HepG2 (cell line): ENCODE measurements around the gene DUSP7. TPM values are rescaled to one million over a fixed set of nuclear protein-coding genes. Genes with fewer than 3 reads are reported as not detected.
A peak's percentile ranks its signal among the peaks of the same experiment; 100 is the strongest.

Experiments used
- BCL6 ChIP-seq: IDR thresholded peaks from 2 replicates; pipeline ENCODE4 v1.6.1; 2016; ENCODE audit warnings: missing genetic modification reagents, missing compliant biosample characterization
- DNMT1 ChIP-seq: sonication (generic); formaldehyde crosslinking; IDR thresholded peaks from 2 replicates; pipeline ENCODE4 v1.5.1; 2020; ENCODE audit warnings: mild to moderate bottlenecking, missing genetic modification reagents
- EED ChIP-seq: sonication (generic); formaldehyde crosslinking; IDR thresholded peaks from 2 replicates; pipeline ENCODE4 v1.5.0; 2020; ENCODE audit warnings: mild to moderate bottlenecking, missing genetic modification reagents
- EHMT2 ChIP-seq: fragments of 200-600 bp; sonication (generic); IDR thresholded peaks from 2 replicates; pipeline ENCODE4 v1.7.0; 2017; ENCODE audit warnings: antibody characterized with exemption, low read depth, low read length, borderline replicate concordance
- ISX ChIP-seq: sonication (generic); formaldehyde crosslinking; conservative IDR thresholded peaks from 2 replicates; pipeline ENCODE4 v1.5.0; 2020; ENCODE audit warnings: missing genetic modification reagents
- NFIB ChIP-seq: sonication (generic); formaldehyde crosslinking; IDR thresholded peaks from 2 replicates; pipeline ENCODE4 v1.9.0; 2021; ENCODE audit warnings: missing genetic modification reagents, mild to moderate bottlenecking, borderline replicate concordance
- RARG ChIP-seq: sonication (generic); formaldehyde crosslinking; IDR thresholded peaks from 2 replicates; pipeline ENCODE4 v1.4.0; 2020; ENCODE audit warnings: low read depth, mild to moderate bottlenecking, missing genetic modification reagents
- RELA ChIP-seq: sonication (generic); formaldehyde crosslinking; IDR thresholded peaks from 2 replicates; pipeline ENCODE4 v1.4.0; 2020; ENCODE audit warnings: missing genetic modification reagents
- RFXANK ChIP-seq: IDR thresholded peaks from 2 replicates; pipeline ENCODE4 v1.6.1; 2016
- SIN3B ChIP-seq: fragments of 150-350 bp; IDR thresholded peaks from 2 replicates; pipeline ENCODE4 v1.6.1; 2014; ENCODE audit warnings: low read length
- SNAPC2 ChIP-seq: sonication (generic); formaldehyde crosslinking; IDR thresholded peaks from 2 replicates; pipeline ENCODE4 v1.8.1; 2022; ENCODE audit warnings: mild to moderate bottlenecking, missing genetic modification reagents
- SOX13 ChIP-seq, 3 experiments: fragments of 450-650 bp in 1 of 3; sonication (generic) in 1 of 3; formaldehyde crosslinking in 1 of 3; IDR thresholded peaks in 2 of 3; conservative IDR thresholded peaks in 1 of 3; 2 replicates each; pipeline versions ENCODE4 v1.5.0 to v1.6.1; 2016 to 2020; ENCODE audit warnings: antibody characterized with exemption in 1 of 3, mild to moderate bottlenecking in 1 of 3, missing compliant biosample characterization in 1 of 3, missing genetic modification reagents in 1 of 3, moderate library complexity in 1 of 3
- TBL1XR1 ChIP-seq: fragments of 150-350 bp; IDR thresholded peaks from 2 replicates; pipeline ENCODE4 v1.6.1; 2014; ENCODE audit warnings: borderline replicate concordance, low read length; ENCODE audit not compliant: partially characterized antibody
- TBX2 ChIP-seq: sonication (generic); formaldehyde crosslinking; IDR thresholded peaks from 2 replicates; pipeline ENCODE4 v1.5.0; 2020; ENCODE audit warnings: missing genetic modification reagents, mild to moderate bottlenecking, borderline replicate concordance
- ZNF350 ChIP-seq: sonication (generic); formaldehyde crosslinking; IDR thresholded peaks from 2 replicates; pipeline ENCODE4 v1.4.0; 2020; ENCODE audit warnings: mild to moderate bottlenecking, low read depth, missing genetic modification reagents, borderline replicate concordance
- ZNF44 ChIP-seq: sonication (generic); formaldehyde crosslinking; IDR thresholded peaks from 2 replicates; pipeline ENCODE4 v1.5.1; 2020; ENCODE audit warnings: mild to moderate bottlenecking, missing genetic modification reagents
- ZNF562 ChIP-seq: sonication (generic); formaldehyde crosslinking; IDR thresholded peaks from 2 replicates; pipeline ENCODE4 v1.8.0; 2022; ENCODE audit warnings: missing genetic modification reagents, borderline replicate concordance
- ZNF768 ChIP-seq: sonication (generic); formaldehyde crosslinking; IDR thresholded peaks from 2 replicates; pipeline ENCODE4 v1.4.0; 2020; ENCODE audit warnings: missing genetic modification reagents
- ZNF883 ChIP-seq: sonication (generic); formaldehyde crosslinking; IDR thresholded peaks from 2 replicates; pipeline ENCODE4 v1.5.1; 2020; ENCODE audit warnings: mild to moderate bottlenecking, missing genetic modification reagents; ENCODE audit errors: not compliant biosample characterization
- polyA plus RNA-seq, 8 experiments: library from polyadenylated mRNA; depleted of rRNA in 3 of 8; stranded (reverse) in 7 of 8; unstranded in 1 of 8; fragments of >200 nt; fragmentation: Illumina TruSeq in 4 of 8; extraction: Trizol in 4 of 8; gene quantifications; 2 replicates each; pipeline versions ENCODE4 v1.2.1 to v1.2.3, GENCODE V29; 2011 to 2016; ENCODE audit warnings: low read depth in 4 of 8, missing spikeins in 1 of 8, mixed read lengths in 1 of 8; ENCODE audit not compliant: insufficient read depth in 1 of 8
- total RNA-seq, 5 experiments: library from RNA; depleted of rRNA; stranded (reverse); fragments of >200 nt; fragmentation: Illumina TruSeq; extraction: Trizol; gene quantifications; 2 replicates each; pipeline ENCODE4 v1.2.3, GENCODE V29; 2016; ENCODE audit warnings: low read depth in 1 of 5
- TF ChIP-seq, protein P1 (sequence below): sonication (generic); formaldehyde crosslinking; IDR thresholded peaks from 2 replicates; pipeline ENCODE4 v1.9.0; 2022; ENCODE audit warnings: missing genetic modification reagents, mild to moderate bottlenecking, borderline replicate concordance
- TF ChIP-seq, protein P2 (sequence below): IDR thresholded peaks from 2 replicates; pipeline ENCODE4 v1.6.1; 2016; ENCODE audit warnings: missing genetic modification reagents, missing compliant biosample characterization
- TF ChIP-seq, protein P3 (sequence below): IDR thresholded peaks from 2 replicates; pipeline ENCODE4 v1.6.1; 2016; ENCODE audit warnings: low read depth, borderline replicate concordance
- TF ChIP-seq, protein P4 (sequence below): IDR thresholded peaks from 2 replicates; pipeline ENCODE4 v1.6.1; 2012; ENCODE audit warnings: inconsistent platforms
- TF ChIP-seq, protein P5 (sequence below): sonication (generic); formaldehyde crosslinking; IDR thresholded peaks from 2 replicates; pipeline ENCODE4 v1.5.1; 2020; ENCODE audit warnings: missing genetic modification reagents, mild to moderate bottlenecking, borderline replicate concordance
- TF ChIP-seq, protein P6 (sequence below): sonication (generic); formaldehyde crosslinking; IDR thresholded peaks from 2 replicates; pipeline ENCODE4 v1.9.0; 2021; ENCODE audit warnings: missing genetic modification reagents, borderline replicate concordance

DUSP7 gene
- total and polyA plus RNA-seq, 2 of the 13 experiments (the other 11 are each of a cell fraction or from before 2014, with no cell fraction given), result 6.6 to 8.8 TPM

DNA sequence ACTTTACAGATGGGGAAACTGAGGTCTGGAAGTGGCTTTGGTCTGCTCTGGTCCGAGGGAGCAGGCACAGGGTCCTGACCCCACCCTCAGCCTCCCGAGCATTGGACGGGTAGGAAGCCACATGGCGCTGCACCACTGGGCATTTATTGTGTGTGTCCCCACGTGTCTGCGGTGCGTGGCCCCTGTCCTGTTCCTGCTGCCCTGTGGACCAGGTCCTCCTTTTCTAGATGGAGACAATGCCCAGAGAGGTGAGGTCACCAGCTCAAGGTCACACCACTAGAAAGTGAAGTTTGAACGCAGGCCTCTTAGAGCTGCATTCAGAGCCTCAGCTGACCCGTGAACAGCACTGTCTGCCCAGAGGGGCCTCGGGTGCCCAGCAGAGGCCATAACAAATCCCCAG is 26.8 kb downstream of the DUSP7 start (continued):
- TF ChIP-seq EHMT2 (no peak), TBL1XR1 (no peak), RELA (no peak), SIN3B (no peak), ZNF883 (CRISPR knock-in tag) (no peak), ZNF768 (CRISPR knock-in tag) (peak; percentile 83), EED (CRISPR knock-in tag) (no peak), BCL6 (CRISPR knock-in tag) (peak; percentile 64), ZNF350 (CRISPR knock-in tag) (no peak), RFXANK (CRISPR knock-in tag) (no peak), TBX2 (CRISPR knock-in tag) (no peak), ZNF44 (CRISPR knock-in tag) (no peak), ISX (CRISPR knock-in tag) (no peak), RARG (CRISPR knock-in tag) (no peak), DNMT1 (CRISPR knock-in tag) (no peak), SOX13 (IDR thresholded peaks at IDR 0.05) (0 out of 2 replicates have a peak, but pooled peaks have one; percentile 19), SOX13 (CRISPR knock-in tag; conservative IDR thresholded peaks at IDR 0.05 in 1 of 2, IDR thresholded peaks at IDR 0.05 in 1 of 2) (peak in 1 of 2 experiments; percentile 69; a peak in 2 of 4 replicates), ZNF562 (CRISPR knock-in tag) (no peak), NFIB (CRISPR knock-in tag) (no peak), SNAPC2 (CRISPR knock-in tag) (no peak)
- TF ChIP-seq, protein P1, sequence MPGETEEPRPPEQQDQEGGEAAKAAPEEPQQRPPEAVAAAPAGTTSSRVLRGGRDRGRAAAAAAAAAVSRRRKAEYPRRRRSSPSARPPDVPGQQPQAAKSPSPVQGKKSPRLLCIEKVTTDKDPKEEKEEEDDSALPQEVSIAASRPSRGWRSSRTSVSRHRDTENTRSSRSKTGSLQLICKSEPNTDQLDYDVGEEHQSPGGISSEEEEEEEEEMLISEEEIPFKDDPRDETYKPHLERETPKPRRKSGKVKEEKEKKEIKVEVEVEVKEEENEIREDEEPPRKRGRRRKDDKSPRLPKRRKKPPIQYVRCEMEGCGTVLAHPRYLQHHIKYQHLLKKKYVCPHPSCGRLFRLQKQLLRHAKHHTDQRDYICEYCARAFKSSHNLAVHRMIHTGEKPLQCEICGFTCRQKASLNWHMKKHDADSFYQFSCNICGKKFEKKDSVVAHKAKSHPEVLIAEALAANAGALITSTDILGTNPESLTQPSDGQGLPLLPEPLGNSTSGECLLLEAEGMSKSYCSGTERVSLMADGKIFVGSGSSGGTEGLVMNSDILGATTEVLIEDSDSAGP (CRISPR knock-in tag), result no peak
- TF ChIP-seq, protein P2, sequence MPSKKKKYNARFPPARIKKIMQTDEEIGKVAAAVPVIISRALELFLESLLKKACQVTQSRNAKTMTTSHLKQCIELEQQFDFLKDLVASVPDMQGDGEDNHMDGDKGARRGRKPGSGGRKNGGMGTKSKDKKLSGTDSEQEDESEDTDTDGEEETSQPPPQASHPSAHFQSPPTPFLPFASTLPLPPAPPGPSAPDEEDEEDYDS (CRISPR knock-in tag), result no peak
- TF ChIP-seq, protein P3, sequence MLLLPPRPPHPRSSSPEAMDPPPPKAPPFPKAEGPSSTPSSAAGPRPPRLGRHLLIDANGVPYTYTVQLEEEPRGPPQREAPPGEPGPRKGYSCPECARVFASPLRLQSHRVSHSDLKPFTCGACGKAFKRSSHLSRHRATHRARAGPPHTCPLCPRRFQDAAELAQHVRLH, result no peak
- TF ChIP-seq, protein P4, sequence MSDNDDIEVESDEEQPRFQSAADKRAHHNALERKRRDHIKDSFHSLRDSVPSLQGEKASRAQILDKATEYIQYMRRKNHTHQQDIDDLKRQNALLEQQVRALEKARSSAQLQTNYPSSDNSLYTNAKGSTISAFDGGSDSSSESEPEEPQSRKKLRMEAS, result peak; percentile 67
- TF ChIP-seq, protein P5, sequence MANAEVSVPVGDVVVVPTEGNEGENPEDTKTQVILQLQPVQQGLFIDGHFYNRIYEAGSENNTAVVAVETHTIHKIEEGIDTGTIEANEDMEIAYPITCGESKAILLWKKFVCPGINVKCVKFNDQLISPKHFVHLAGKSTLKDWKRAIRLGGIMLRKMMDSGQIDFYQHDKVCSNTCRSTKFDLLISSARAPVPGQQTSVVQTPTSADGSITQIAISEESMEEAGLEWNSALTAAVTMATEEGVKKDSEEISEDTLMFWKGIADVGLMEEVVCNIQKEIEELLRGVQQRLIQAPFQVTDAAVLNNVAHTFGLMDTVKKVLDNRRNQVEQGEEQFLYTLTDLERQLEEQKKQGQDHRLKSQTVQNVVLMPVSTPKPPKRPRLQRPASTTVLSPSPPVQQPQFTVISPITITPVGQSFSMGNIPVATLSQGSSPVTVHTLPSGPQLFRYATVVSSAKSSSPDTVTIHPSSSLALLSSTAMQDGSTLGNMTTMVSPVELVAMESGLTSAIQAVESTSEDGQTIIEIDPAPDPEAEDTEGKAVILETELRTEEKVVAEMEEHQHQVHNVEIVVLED (CRISPR knock-in tag), result no peak
- TF ChIP-seq, protein P6, sequence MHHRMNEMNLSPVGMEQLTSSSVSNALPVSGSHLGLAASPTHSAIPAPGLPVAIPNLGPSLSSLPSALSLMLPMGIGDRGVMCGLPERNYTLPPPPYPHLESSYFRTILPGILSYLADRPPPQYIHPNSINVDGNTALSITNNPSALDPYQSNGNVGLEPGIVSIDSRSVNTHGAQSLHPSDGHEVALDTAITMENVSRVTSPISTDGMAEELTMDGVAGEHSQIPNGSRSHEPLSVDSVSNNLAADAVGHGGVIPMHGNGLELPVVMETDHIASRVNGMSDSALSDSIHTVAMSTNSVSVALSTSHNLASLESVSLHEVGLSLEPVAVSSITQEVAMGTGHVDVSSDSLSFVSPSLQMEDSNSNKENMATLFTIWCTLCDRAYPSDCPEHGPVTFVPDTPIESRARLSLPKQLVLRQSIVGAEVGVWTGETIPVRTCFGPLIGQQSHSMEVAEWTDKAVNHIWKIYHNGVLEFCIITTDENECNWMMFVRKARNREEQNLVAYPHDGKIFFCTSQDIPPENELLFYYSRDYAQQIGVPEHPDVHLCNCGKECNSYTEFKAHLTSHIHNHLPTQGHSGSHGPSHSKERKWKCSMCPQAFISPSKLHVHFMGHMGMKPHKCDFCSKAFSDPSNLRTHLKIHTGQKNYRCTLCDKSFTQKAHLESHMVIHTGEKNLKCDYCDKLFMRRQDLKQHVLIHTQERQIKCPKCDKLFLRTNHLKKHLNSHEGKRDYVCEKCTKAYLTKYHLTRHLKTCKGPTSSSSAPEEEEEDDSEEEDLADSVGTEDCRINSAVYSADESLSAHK (CRISPR knock-in tag), result no peak
